HG02981 (cell line): Measurements from ENCODE around the gene LRFN4.

Source experiments
- ATAC-seq: cut with Tn5 transposase; IDR thresholded peaks from one replicate; pipeline ENCODE4 v1.9.1; 2021; ENCODE audit warnings: mild to moderate bottlenecking, moderate library complexity; ENCODE audit not compliant: unreplicated experiment

Gene LRFN4

GRCh38 chr11:66845143-66845875, 11.6 kb upstream of the LRFN4 start:
- ATAC-seq = no peak

- ATAC-seq = no peak
Observed at GRCh38 chr11:66845876-66846212, 11.0 kb upstream of the LRFN4 start.

GRCh38 chr11:66846671-66847091, 10.2 kb upstream of the LRFN4 start:
- ATAC-seq = no peak

GRCh38 chr11:66847461-66848232, 9.2 kb upstream of the LRFN4 start:
- ATAC-seq = no peak

GRCh38 chr11:66848671-66849500, 8.0 kb upstream of the LRFN4 start:
- no peak for ATAC-seq

GRCh38 chr11:66849501-66850234, 7.2 kb upstream of the LRFN4 start:
- no peak for ATAC-seq

GRCh38 chr11:66850235-66850587, 6.7 kb upstream of the LRFN4 start:
- ATAC-seq = no peak

GRCh38 chr11:66850588-66851238, 6.2 kb upstream of the LRFN4 start:
- ATAC-seq = no peak

GRCh38 chr11:66851239-66851596, 5.6 kb upstream of the LRFN4 start:
- ATAC-seq = no peak

GRCh38 chr11:66851698-66852465, 5.0 kb upstream of the LRFN4 start:
- ATAC-seq = no peak

GRCh38 chr11:66852466-66853241, 4.2 kb upstream of the LRFN4 start:
- no peak for ATAC-seq

GRCh38 chr11:66853242-66854229, 3.3 kb upstream of the LRFN4 start:
- ATAC-seq = no peak

- no peak for ATAC-seq
Observed at GRCh38 chr11:66854231-66854661, 2.6 kb upstream of the LRFN4 start.

GRCh38 chr11:66854729-66855211, 2.1 kb upstream of the LRFN4 start:
- ATAC-seq = no peak

GRCh38 chr11:66855574-66856495, 1.0 kb upstream of the LRFN4 start:
- peak; percentile 71 for ATAC-seq

GRCh38 chr11:66857234-66857926, 516 bp downstream of the LRFN4 start:
- no peak for ATAC-seq
